Fibroblast of lung (primary cell): Measurements from ENCODE around the gene INCA1. TPM values are rescaled to one million over a fixed set of nuclear protein-coding genes. Genes with fewer than 3 reads are reported as not detected.

ENCODE experiments used
- DNase-seq, 2 donors: peaks; one replicate each; pipeline versions ENCODE4 v3.0.0 to v3.0.0-alpha.2; 2010; ENCODE audit warnings: low read depth in 2 of 2
- H2AFZ ChIP-seq: 2 replicates; pipeline ENCODE4 v1.5.1; 2012; ENCODE audit warnings: low read length, control low read depth, inconsistent platforms
- H3K27ac ChIP-seq: 2 replicates; pipeline ENCODE4 v1.5.1; 2011; ENCODE audit warnings: low read length, control low read depth; ENCODE audit not compliant: insufficient read depth
- H3K27me3 ChIP-seq: 2 replicates; pipeline ENCODE4 v1.5.1; 2011; ENCODE audit warnings: mild to moderate bottlenecking, low read length; ENCODE audit not compliant: control insufficient read depth, insufficient read depth
- H3K36me3 ChIP-seq: 2 replicates; pipeline ENCODE4 v1.5.1; 2011; ENCODE audit warnings: low read length; ENCODE audit not compliant: control insufficient read depth, insufficient read depth
- H3K4me1 ChIP-seq: 2 replicates; pipeline ENCODE4 v1.5.1; 2011; ENCODE audit warnings: low read length; ENCODE audit not compliant: control insufficient read depth, insufficient read depth; ENCODE audit errors: extremely low read depth
- H3K4me2 ChIP-seq: 2 replicates; pipeline ENCODE4 v1.5.1; 2011; ENCODE audit warnings: low read length, control low read depth; ENCODE audit not compliant: insufficient read depth; ENCODE audit errors: extremely low read depth
- H3K4me3 ChIP-seq, 4 experiments: fragments of 200-600 bp in 1 of 4; sonication (generic) in 1 of 4; replicated peaks in 1 of 4; 2 replicates each; pipeline ENCODE4 v1.5.1; 2011 to 2016; ENCODE audit warnings: low read length in 4 of 4, low read depth in 3 of 4, mild to moderate bottlenecking in 3 of 4, control low read depth in 2 of 4, inconsistent platforms in 1 of 4, mixed read lengths in 1 of 4; ENCODE audit not compliant: insufficient read depth in 1 of 4; ENCODE audit errors: control extremely low read depth in 1 of 4
- H3K79me2 ChIP-seq: 2 replicates; pipeline ENCODE4 v1.5.1; 2012; ENCODE audit warnings: mild to moderate bottlenecking, low read length, inconsistent platforms; ENCODE audit not compliant: control insufficient read depth, insufficient read depth
- H3K9ac ChIP-seq: 2 replicates; pipeline ENCODE4 v1.5.1; 2011; ENCODE audit warnings: mild to moderate bottlenecking, low read length, control low read depth; ENCODE audit not compliant: insufficient read depth
- H3K9me3 ChIP-seq: 2 replicates; pipeline ENCODE4 v1.5.1; 2012; ENCODE audit warnings: low read depth, low read length; ENCODE audit not compliant: control insufficient read depth, insufficient read depth
- H4K20me1 ChIP-seq: 2 replicates; pipeline ENCODE4 v1.5.1; 2011; ENCODE audit warnings: low read length; ENCODE audit not compliant: control insufficient read depth, insufficient read depth; ENCODE audit errors: extremely low read depth
- CTCF ChIP-seq, 2 donors: IDR thresholded peaks in 1 of 2; conservative IDR thresholded peaks in 1 of 2; 1 replicate in 1 of 2; 2 replicates in 1 of 2; pipeline ENCODE4 v1.5.1; 2011 to 2012; ENCODE audit warnings: low read length in 2 of 2, control low read depth in 1 of 2, inconsistent platforms in 1 of 2, low read depth in 1 of 2, mild to moderate bottlenecking in 1 of 2
- EZH2 ChIP-seq: IDR thresholded peaks from 2 replicates; pipeline ENCODE4 v1.5.1; 2012; ENCODE audit warnings: low read length, control low read depth, mild to moderate bottlenecking; ENCODE audit errors: missing control alignments
- polyA plus RNA-seq, 2 donors: library from polyadenylated mRNA; depleted of rRNA in 1 of 2; stranded (reverse) in 1 of 2; unstranded in 1 of 2; fragments of >200 nt; gene quantifications; 2 replicates each; pipeline ENCODE4 v1.2.1, GENCODE V29; 2011 to 2012; ENCODE audit warnings: missing spikeins in 1 of 2
- total RNA-seq: library from RNA; depleted of rRNA; stranded (reverse); fragments of >200 nt; gene quantifications from 2 replicates; pipeline ENCODE4 v1.2.1, GENCODE V29; 2014

INCA1 gene
- total and polyA plus RNA-seq, 2 donors (not counting 1 experiment from before 2014, with no cell fraction given): 0.28 to 0.33 TPM

GRCh38 chr17:4994081-4994595 lies 3.2 kb downstream of the INCA1 start:
- H3K4me3 ChIP-seq: no peak overlapping the region
- DNase-seq: no peak
- no peaks in the 10 kb centered on the region for H3K4me1 ChIP-seq
- no peak for TF ChIP-seq CTCF (conservative IDR thresholded peaks at IDR 0.05 in 1 of 2, IDR thresholded peaks at IDR 0.05 in 1 of 2; ENCODE audit: low read depth in 1 of 2, low read length in 2 of 2)
- TF ChIP-seq EZH2: no peak
- no peak overlapping the region for H3K27ac ChIP-seq
- peaks cover 11% of the 10 kb centered on the region for H3K79me2 ChIP-seq
- H3K9me3 ChIP-seq: no peaks in the 10 kb centered on the region
- H4K20me1 ChIP-seq: no peaks in the 10 kb centered on the region
- no peak overlapping the region for H2AFZ ChIP-seq
- H3K9ac ChIP-seq: no peak overlapping the region
- H3K4me2 ChIP-seq: no peak overlapping the region
- H3K36me3 ChIP-seq: no peaks in the 10 kb centered on the region
- no peaks in the 10 kb centered on the region for H3K27me3 ChIP-seq

GRCh38 chr17:4987767-4988567 lies 9.4 kb downstream of the INCA1 start:
- Histone ChIP-seq H3K9ac (peak overlapping the region; percentile 82), H3K27ac (peak overlapping the region; percentile 87), H4K20me1 (no peaks in the 10 kb centered on the region), H3K4me1 (peaks cover 7% of the 10 kb centered on the region), H3K4me2 (peak overlapping the region; percentile 96), H3K4me3 (peak overlapping the region; percentile 81 to 98 (median 85)), H3K36me3 (peaks cover 3% of the 10 kb centered on the region), H3K9me3 (no peaks in the 10 kb centered on the region), H3K79me2 (peaks cover 8% of the 10 kb centered on the region), H3K27me3 (no peaks in the 10 kb centered on the region), H2AFZ (peak overlapping the region; percentile 90)
- DNase-seq: peak in 1 of 2 donors; percentile 20
- TF ChIP-seq EZH2 (no peak), CTCF (conservative IDR thresholded peaks at IDR 0.05 in 1 of 2, IDR thresholded peaks at IDR 0.05 in 1 of 2; ENCODE audit: low read depth in 1 of 2, low read length in 2 of 2) (no peak)

GRCh38 chr17:4986951-4987766 lies 10.2 kb downstream of the INCA1 start, which contains the start of gene CAMTA2:
Gene CAMTA2 (minus strand): TSS chr17:4987675. CDS start chr17:4986222, 1,453 bp downstream.
- H2AFZ ChIP-seq: peak within 1 kb of the TSS; percentile 90
- no peaks in the 10 kb centered on the region for H3K27me3 ChIP-seq
- peak; percentile 61 to 69 for DNase-seq
- peak within 1 kb of the TSS; percentile 96 for H3K4me2 ChIP-seq
- TF ChIP-seq CTCF (conservative IDR thresholded peaks at IDR 0.05 in 1 of 2, IDR thresholded peaks at IDR 0.05 in 1 of 2; ENCODE audit: low read depth in 1 of 2, low read length in 2 of 2) (peak; percentile 49 to 66), EZH2 (no peak)
- H3K36me3 ChIP-seq: peaks cover 3% of the 10 kb centered on the region
- no peaks in the 10 kb centered on the region for H3K9me3 ChIP-seq
- H3K4me3 ChIP-seq: peak within 1 kb of the TSS; percentile 81 to 98 (median 85)
- peak within 1 kb of the TSS; percentile 82 for H3K9ac ChIP-seq
- H3K27ac ChIP-seq: peak within 1 kb of the TSS; percentile 87
- H4K20me1 ChIP-seq: no peaks in the 10 kb centered on the region
- peaks cover 8% of the 10 kb centered on the region for H3K79me2 ChIP-seq
- peaks cover 7% of the 10 kb centered on the region for H3K4me1 ChIP-seq
